HG02884 (cell line): ENCODE results near the gene SLC6A19.

Experiments
- ATAC-seq: cut with Tn5 transposase; IDR thresholded peaks from one replicate; pipeline ENCODE4 v1.9.1; 2021; ENCODE audit warnings: mild to moderate bottlenecking, moderate library complexity; ENCODE audit not compliant: unreplicated experiment

Gene SLC6A19

DNA sequence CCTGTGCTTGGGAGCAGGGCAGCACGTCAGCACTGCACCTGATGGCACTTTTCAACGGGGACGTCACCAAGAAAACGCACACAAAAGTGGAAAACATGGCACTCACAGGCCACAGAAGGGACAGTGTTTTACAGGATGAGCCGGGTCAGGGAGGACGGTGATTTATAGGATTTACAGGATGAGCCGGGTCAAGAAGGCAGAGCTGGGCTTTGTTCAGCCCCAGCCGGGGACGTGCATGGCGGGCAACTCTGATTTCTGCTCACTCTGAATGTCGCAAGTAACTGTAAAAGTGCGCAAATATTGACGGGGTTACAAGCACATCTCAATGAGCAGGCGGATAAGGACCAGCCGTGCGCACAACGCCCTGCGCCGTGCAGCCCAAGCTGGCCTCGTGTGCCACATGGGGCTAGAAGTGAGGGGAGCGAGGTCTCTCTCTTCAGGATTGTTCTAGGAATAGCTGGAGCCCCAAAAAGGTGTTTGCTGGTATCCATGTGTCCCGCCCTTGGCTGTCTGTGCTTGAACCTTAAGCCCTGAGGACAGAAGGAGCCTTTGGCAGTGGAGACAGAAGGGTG lies 40.2 kb downstream of the SLC6A19 start:
- ATAC-seq, result no peak

DNA sequence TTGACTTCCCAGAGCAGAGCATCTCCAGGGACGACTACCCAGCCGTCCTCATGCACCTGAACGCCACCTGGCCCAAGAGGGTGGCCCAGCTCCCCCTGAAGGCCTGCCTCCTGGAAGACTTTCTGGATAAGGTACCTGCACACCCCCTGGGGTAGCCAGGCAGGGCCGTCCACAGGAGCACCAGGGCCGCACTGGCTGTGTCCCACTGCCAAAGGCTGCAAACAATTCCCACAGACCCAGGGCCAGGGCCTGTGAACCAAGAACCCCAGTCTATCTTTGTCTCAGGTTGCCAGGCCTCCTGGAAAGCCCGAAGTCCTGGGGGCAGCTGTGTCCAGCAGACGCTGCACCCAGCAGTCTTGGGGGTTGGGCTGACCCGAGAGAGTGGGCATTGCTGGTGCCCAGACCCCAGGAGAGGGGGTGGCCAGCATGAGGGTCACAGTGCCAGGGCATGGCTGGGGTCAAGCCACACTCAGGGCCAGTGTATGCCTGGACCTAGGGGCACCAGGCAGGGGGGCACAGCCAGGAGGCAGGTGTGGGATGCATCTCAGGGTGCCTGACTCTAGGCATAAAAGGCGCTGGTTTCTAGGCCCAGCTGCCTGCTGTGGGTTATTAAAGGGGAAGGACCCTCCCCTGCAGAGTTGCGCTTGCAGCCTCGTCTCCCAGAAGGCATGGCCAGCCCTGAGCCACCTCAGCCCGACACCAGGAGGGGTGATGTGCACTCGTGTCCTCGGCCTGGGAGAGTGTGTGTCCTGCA lies 41.5 kb downstream of the SLC6A19 start:
- ATAC-seq, result no peak

GRCh38 chr5:1243487-1244130 lies 42.2 kb downstream of the SLC6A19 start:
- no peak for ATAC-seq

DNA sequence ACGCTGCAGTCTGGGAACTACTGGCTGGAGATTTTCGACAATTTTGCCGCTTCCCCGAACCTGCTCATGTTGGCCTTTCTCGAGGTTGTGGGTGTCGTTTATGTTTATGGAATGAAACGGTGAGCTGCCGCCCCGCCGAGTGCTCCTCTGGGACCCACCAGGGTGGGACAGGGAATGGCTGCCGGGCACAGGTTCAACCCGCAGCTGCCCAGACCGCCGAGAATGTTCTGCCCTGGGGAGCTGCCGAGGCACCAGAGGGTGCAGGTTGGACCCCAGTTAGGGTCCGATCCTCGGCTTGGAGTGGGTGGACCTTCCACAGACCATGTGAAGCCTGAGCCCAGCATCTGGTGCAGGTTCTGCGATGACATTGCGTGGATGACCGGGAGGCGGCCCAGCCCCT lies 42.9 kb downstream of the SLC6A19 start:
- no peak for ATAC-seq

DNA sequence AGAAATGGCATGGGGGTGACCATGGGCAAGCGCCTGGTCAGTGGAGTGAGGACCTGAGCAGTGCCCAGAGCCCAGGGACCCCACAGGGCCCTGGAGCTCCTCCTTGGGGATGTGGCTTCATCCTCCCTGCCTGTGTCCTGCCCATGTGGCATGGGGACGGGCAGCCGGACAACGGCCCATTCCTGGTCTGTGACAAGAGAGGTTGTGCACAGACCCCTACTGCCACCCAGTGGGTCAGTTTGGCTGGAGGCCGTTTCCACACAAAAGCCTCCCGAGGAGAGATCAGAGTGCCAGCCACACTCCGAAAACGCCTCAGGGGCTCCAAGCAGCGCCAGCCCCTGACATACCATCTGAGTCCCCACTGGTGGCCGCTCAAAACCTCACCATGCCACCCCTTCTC lies 43.6 kb downstream of the SLC6A19 start:
- no peak for ATAC-seq

DNA sequence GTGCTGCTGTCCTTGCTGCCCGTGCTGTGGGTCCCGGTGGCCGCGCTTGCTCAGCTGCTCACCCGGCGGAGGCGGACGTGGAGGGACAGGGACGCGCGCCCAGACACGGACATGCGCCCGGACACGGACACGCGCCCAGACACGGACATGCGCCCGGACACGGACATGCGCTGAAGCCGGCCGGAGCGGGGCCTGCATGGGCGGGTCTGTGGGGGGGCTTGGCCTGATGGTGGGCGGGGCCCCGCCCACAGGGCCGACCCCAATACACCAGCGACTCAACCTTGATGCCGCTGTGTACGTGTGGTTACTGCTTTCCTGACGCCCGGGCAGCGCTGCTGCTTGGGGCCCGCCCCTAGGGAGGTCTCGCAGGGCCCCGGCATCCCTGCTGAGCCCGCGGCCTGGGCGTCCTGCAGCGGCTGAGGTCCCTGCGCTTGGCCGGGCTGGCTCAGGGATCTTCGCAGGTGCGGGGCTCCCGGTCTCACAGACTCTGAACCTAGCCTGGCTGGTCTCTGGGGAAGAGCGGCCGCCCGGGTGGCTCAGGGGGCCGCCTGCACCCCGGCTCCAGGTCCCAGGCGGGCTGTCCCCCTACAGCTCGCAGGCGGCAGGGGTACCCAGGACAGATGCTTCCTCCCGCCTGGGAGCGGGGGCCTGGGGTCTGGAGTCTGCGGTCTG lies 44.6 kb downstream of the SLC6A19 start:
- ATAC-seq, result no peak

- ATAC-seq, result no peak
Measured at GRCh38 chr5:1246711-1247431, 45.5 kb downstream of the SLC6A19 start.

DNA sequence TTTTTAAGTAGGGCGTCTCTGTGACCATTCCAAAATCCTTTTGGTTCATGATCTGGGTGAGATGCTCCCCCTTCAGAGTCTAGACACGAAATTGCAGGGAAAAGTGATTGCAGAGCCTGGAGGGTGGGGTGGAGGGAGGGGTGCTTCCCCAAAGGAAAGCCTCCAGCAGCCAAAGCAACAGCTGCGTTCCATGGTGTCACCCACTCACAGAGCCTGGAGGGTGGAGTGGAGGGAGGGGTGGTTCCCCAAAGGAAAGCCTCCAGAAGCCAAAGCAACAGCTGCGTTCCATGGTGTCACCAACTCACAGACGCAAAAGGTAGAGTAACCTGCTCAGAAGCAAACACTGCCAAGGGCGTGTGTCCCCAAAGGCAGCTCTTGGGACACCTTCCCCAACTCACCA lies 46.4 kb downstream of the SLC6A19 start:
- no peak for ATAC-seq

DNA sequence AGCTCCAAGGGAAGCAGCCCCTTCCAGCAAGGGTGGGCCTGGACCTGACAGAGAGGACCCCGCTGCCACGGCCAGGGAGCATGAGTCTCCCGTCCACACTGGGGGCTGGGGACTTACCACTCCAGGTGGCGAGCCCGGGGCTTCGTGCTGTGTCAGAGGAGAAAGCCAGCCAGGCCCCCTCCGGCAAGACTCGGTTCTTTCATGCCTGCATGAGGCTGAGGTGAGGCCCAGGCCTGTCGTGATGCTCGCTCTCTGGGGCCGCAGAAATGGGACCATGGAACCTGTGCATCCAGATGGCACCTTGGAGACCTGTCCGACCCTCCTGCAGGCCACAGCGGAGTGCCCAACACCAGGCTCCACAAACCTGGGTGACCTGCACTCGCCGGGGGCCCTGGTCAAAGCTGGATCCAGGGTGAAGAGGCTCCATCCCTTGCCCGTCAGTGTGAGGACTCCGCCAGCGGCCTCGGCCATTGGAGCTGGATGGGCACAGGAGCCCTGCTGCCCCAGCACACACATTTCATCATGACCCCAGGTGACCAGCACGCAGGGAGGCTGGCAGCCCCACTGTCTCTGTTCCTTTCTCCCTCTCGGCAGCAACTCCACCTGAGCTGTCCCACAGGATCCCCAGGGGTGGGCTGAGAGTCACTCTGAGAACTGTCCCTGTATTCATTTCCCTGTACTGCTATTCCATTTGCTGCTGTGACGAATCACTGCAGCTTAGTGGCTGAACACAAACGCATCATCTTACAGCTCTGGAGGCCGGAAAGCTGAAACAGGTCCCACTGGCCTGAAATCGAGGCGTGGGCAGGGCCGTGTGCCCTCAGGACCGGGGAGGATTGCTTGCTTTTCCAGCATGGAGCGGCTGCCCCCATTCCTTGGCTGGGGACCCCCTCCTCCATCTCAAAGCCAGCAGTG lies 48.2 kb downstream of the SLC6A19 start:
- no peak for ATAC-seq

- no peak for ATAC-seq
Measured at GRCh38 chr5:1251678-1252580, 50.5 kb downstream of the SLC6A19 start.

- ATAC-seq, result no peak
Measured at GRCh38 chr5:1252681-1253080, 51.3 kb downstream of the SLC6A19 start.

- ATAC-seq, result no peak
Measured at GRCh38 chr5:1253456-1254105, 52.2 kb downstream of the SLC6A19 start.

GRCh38 chr5:1254196-1254595 lies 52.8 kb downstream of the SLC6A19 start:
- ATAC-seq, result no peak

DNA sequence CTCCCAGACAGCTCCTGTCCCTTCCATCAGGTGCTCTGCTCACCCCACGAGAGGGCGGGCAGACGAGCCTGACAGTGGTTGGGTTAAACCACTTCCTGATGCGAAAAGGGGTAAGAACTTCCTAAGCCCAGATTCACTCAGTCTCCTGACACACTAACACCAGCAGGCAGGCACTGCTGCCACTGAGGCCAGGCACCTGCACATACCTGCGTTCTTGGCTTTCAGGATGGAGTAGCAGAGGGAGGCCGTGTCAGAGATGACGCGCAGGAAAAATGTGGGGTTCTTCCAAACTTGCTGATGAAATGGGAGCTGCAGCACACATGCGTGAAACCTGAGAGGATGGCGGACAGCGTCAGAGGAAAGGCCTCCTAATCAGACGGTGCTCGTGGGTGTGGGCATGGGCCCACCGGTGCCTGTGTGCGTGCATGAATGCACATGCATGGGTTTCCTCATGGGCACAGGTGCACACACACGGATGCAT lies 53.7 kb downstream of the SLC6A19 start:
- ATAC-seq, result no peak

DNA sequence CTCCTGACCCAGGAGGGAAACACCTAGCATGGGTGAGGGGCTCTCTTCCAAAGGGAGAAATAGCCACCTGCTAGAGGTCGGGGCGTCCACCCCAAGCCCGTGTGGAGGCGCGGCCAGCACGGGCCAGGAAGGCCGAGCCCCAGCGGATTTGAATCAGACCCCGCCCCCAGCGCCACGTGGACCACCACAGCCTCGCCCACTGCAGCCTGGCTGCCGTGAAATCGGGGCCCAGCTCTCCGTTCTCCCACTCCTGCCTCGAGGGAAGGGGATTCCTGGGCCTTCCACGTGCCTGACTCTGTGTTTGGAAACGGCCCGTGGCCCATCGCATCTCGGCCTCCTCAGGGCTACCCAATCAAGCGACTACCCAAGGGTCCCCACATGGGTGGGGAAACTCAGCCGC lies 55.4 kb downstream of the SLC6A19 start:
- no peak for ATAC-seq

DNA sequence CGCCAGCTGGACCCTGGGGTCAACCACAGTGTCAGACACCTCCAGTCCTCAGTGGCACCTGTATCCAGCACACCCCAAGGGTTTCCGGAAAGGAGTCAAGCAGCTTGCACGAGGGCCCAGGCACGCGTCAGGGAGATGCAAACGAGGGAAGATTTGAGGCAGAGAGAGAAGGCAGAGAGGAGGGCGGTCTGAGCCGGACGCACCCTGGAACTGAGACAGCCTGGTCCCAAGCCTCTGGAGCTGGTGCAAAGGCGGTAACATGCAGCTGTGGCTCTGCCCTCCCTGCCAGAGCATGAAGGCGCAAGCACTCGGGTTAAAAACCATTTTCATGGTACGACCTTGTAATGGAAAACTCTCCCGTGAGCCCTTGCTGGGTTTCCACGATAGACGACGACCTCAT lies 56.0 kb downstream of the SLC6A19 start:
- no peak for ATAC-seq

GRCh38 chr5:1257841-1258240 lies 56.4 kb downstream of the SLC6A19 start:
- ATAC-seq, result no peak

DNA sequence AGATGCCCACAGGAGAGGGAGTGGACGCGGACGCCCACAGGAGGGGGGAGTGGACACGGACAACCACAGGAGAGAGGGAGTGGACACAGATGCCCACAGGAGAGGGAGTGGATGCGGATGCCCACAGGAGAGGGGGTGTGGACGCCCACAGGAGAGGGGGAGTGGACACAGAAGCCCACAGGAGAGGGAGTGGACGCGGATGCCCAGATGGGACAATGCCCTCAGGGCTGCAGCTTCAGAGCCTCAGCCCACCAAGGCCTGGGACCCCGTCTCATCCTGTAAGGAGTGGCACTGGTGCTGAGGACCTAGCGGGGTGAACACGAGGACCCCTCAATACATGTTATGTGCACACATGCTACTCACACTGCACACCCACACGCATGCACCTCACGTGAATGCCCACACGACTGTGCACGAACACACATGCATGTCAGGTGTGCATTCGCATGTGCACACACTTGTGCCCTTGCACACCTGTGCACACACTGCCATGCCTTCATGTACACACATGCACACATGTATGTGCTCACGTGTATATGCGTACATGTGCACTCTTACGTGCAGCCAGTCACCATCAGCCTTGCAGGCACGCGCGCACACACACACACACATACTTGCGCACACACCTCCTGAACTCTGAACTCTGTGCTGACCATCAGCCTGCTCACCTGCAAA lies 58.5 kb downstream of the SLC6A19 start:
- ATAC-seq, result no peak
